TTC549 (cell line): ENCODE data around the gene TEDDM1.
"Not testable (repeated sequence)": the region's sequence is repeated elsewhere in the genome, so short reads cannot be mapped to it uniquely, and the experiment has no call there.

Experiments
- FAIRE-seq: peaks from 2 replicates; lab custom pipeline; 2012; peaks lifted over from hg19 to GRCh38; lab: Jason Lieb, UNC

TEDDM1 gene

DNA sequence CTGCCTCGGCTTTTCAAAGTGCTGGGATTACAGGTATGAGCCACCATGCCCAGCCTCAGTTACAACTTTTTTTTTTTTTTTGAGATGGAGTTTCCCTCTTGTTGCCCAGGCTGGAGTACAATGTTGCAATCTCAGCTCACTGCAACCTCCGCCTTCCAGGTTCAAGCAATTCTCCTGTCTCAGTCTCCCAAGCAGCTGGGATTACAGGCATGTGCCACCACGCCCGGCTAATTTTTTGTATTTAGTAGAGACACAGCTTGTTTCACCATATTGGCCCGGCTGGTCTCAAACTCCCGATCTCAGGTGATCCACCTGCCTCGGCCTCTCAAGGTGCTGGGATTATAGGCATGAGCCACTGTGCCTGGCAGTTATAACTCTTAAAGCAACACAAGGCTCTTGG, 20.7 kb downstream of the TEDDM1 start:
- FAIRE-seq: not testable (repeated sequence)

- no peak for FAIRE-seq
Measured at GRCh38 chr1:182376936-182377574, 23.4 kb downstream of the TEDDM1 start.

DNA sequence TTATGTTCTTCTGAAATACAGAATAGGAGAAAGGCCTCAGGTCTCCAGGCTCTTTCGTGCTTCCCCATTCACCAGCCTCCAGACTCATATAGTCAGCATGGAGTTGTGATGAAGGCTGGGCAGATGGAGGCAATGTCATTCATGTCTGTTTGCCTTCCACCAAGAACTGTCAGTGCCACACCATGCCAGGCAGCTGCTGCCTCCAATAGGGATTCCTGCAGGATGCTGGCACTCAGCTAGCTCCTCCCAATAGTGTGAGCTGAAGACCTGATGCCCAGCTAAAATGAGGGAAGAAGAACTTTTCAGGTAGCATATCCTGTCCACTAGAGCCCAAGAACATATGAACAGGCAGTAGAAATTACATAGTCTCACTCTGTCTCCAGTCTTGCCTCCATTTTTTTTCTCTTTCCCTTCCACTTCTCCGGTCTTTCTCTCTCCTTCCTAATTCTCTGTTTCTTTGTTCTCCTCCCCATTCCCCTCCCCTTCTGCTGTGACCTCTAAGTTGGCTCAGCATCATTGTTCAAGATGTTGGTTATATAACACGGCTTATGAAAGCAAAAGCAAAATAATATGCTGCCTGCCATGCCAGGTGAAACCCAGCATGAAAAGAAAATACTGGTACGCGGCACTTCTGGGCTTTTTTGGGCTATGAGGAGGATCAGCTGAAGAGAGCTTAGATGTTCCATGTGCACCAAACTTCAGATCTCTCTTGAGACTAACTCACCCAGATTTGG, 26.2 kb downstream of the TEDDM1 start:
- FAIRE-seq: no peak

DNA sequence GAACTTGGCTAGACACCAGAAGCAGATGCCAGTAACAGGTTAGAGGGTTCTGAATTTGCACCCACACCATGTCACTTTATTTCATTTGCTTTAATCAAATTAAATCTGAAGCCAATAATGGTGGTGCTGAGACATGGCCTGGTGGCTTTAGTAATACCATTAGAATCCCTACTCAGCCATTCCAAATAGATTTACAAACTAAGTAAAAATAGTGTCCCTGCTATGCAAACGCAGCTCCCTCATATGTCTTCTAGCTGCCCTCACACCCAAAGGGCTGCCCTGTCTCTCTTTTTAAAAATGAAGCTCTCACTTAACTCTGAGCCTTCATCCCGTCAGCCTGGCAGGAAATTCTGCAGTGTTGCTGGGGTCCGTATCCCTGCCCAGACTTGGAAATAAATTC, 29.9 kb downstream of the TEDDM1 start:
- no peak for FAIRE-seq

DNA sequence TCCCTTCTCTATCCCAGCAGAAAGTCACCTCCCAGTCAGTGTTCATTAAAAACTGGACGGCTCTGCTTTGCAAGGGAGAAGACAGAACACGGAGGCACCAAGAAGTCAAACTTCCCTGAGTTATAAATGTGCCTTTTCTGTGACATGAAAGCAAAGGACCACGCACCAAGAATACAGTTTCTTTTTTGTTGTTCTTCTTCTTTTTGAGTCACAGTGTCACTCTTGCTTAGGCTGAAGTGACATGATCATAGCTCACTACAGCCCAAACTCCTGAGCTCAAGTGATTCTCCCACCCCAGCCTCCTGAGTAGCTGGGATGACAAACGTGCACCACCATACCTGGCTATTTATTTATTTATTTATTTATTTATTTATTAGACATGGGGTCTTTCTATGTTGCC, 31.6 kb downstream of the TEDDM1 start:
- no peak for FAIRE-seq

DNA sequence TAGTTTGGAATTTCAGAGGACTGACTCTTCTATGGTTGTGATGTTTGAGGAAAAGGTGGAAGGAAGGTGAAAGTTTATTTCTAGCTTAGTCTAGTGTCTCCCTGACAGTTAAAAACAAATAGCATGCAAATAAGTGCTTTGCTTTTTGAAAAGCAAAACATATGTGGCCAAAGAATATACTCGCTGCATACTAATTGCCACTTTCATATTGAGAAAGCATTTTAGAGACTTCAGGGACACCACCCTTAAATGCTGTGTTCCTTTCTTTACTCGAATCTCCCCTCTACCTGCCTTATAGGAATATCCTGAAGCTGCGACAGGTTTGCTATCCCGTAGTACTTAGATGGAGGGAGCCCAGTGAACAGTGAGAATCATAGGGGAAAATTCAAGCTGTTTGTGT, 32.1 kb downstream of the TEDDM1 start:
- FAIRE-seq: no peak

DNA sequence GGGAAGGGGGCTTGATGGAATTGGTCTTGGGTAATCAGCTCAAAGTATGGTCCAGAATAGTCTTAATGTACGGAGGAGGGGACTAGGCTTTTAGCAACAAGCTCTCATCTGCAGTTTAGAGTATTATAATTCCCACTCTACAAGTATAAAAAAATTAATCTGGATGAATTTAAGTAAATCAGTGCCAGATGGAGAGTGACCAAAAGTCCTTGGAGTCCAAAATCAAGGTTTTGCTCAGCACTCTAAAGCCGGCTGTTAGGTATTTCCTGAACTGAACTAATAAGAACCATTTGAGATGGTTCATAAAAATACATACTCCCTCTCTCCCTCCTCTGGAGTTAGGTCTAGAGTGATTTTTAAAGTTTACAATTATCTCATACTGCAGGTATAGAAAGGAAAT, 32.5 kb downstream of the TEDDM1 start:
- no peak for FAIRE-seq

GRCh38 chr1:182366596-182366995, 33.9 kb downstream of the TEDDM1 start:
- no peak for FAIRE-seq

- no peak for FAIRE-seq
Measured at GRCh38 chr1:182359645-182360044, 40.8 kb downstream of the TEDDM1 start.

DNA sequence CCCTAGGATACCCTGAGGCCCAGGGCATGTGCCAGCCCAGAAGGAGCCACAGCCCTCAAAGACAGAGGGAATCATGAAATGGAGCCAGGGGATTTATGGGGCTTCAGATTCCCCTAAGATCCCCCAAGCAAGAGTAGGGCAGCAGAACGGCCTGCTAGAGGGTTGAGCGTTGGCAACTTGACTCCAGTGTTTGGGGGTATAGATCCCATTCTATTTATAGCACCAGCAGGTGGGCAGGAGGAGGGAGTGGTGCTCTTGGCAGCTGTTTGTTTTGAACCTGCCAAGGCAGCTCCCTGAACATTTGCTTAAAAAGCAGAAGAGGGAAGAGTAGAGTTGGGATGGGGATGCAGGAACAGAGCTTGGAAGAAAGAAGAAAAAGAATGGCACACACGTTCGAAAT, 42.6 kb downstream of the TEDDM1 start:
- no peak for FAIRE-seq

DNA sequence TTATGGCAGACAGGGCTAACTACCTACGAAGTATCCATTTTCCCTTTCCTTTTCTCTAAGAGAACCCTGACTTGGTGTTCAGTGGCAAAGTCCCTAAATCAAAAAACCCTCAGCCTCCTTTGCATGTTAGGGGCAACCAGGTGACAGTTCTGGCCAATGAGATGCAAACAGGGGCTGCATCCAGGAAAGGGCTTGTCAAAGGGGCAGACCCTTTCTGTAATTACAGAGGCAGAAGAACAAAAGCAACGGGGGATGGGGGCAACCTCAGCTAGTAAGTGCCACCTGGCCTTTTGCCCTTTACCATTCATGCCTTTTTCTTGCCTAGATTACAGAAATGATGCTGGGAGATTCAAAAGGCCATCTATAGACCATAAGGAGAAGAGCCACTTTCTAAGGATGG, 43.3 kb downstream of the TEDDM1 start:
- FAIRE-seq: no peak

DNA sequence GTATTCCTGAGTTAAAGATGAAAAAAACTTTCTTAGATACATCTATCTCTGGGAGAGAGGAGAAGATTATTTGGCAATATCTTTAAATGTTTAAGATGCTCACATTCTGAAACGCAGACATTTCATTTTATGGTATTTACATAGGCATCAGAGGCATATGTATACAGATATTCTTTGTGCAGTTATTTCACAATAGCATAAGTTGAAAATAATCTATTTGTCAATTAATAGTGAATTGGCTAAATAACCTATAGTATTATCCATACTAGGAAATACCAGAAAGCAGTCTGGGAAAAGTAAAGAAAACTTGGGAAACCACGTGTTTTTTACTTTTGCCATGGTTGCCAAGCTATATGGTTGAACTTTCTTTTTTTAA, 44.8 kb downstream of the TEDDM1 start:
- no peak for FAIRE-seq

- no peak for FAIRE-seq
Measured at GRCh38 chr1:182351790-182352364, 48.6 kb downstream of the TEDDM1 start.

- no peak for FAIRE-seq
Measured at GRCh38 chr1:182350839-182351238, 49.6 kb downstream of the TEDDM1 start.

GRCh38 chr1:182348961-182349747, 51.3 kb downstream of the TEDDM1 start:
- no peak for FAIRE-seq
